GM18909 (cell line): ENCODE data around the gene EPB41L2.

ENCODE experiments used
- ATAC-seq: cut with Tn5 transposase; IDR thresholded peaks from one replicate; pipeline ENCODE4 v1.9.1; 2021; ENCODE audit warnings: mild to moderate bottlenecking; ENCODE audit not compliant: unreplicated experiment, poor library complexity

Gene EPB41L2

DNA sequence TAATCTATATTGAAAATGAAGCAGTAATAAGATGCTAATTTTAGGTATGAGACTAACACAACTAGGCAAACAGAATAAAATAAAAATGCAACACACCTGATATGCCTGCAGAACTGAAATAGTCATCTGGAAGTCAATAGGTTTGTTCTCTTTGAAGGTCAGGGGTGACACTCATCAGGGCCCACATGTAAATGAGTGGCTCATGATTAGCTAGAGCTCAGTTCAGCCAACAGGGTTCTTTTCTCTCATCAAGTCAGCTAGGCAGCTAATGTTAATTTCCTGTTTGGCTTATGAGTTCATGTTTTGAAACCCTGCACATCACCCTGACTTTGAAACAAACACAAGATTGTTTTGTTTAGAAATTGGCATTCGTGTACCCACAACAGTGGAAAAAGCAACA lies 212.0 kb downstream of the EPB41L2 start:
- ATAC-seq, result no peak

DNA sequence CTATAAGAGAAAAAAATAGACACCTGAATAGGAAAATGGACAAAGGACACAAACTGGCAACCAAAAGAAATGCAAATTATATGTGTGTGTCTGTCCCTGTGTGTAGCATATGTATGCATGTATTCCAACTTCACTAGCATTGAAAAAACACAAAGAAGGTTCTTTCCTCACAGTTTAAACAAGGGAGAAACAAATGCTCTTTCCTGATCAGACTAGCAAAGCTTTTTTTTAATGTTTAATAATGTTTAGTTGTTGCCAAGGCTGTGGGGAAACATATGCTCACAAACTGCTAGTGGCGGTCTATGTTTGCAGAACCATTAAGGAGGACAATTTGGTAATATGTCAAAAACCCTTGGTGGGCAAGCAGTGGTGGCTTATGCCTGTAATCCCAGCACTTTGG lies 213.5 kb downstream of the EPB41L2 start:
- ATAC-seq, result no peak

DNA sequence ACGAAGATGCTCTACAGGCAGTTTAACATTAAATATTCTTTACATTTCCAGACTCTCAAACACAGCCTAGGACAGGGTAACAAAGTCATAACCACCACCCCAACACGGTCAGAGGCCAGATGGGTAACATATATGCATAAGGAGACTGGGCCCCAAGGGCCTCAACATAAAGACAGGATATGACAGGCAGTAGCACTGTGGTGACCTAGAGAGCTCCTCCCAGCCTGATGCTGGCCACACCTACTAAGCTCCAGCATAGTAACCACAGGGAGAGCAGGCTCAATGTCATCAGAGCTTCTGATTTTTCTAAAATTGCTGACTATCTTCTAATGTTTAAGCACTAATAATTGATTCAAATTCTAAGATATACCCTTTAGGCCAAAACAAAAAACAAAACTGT lies 214.1 kb downstream of the EPB41L2 start:
- ATAC-seq, result peak; percentile 90

DNA sequence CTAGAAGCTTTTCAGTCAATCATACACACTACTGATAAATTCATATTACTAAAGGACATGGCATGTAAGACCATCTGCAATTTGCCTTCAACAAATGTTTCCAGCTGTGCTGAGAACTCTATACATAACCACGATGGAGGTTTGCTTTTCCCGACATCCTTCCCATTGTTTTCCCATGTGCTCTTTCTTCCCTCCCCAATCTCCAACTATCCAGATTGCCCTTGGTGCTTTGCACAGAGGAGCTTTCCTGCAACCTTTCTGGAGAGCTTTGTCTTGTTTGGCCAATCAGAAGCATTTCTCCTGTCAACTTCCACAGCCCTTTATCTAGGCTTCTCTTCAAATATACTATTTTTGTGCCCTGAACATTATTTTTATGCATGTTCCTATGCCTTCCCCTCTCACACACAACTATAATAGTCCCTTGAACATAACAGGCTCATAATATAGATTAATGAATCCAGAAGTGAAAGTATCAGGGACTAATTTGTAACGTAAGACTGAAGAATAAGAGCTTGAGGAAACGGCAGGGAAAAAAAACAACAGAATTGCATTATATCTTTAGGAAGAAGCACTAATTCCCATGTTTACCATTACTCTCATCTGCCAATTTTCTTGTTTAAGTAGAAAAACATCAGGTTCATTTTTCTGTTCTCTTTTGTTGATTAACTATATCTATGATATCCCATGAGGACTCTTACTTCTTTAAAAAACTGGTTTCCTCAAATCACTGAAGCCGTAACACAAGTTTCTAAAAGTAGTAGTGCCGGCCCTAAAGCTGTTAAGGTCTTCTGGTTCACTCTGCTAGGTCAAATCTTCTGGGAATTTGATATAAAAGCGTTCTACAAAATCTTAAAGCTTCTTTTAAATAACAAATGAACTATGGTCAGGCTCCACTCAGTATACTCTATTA lies 215.8 kb downstream of the EPB41L2 start:
- no peak for ATAC-seq

DNA sequence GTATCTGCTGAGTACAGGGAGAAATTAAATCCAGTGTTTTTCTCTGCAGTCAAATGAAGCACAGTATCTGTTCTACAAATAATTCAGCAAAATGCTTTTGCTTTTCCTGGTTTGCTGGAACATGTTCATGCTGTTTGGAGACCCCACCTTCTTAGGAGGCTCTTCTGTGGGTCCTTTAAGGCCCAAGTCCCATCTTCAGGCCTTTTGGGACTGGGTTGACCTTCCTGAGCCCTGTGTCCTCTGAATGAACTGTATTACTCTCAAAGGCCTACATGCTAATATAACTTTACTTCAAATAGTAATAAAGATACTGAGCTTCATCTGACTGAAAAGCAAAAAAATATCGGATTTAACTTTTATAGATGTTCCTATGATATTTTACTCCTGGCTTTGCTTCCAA lies 216.5 kb downstream of the EPB41L2 start:
- ATAC-seq, result no peak

DNA sequence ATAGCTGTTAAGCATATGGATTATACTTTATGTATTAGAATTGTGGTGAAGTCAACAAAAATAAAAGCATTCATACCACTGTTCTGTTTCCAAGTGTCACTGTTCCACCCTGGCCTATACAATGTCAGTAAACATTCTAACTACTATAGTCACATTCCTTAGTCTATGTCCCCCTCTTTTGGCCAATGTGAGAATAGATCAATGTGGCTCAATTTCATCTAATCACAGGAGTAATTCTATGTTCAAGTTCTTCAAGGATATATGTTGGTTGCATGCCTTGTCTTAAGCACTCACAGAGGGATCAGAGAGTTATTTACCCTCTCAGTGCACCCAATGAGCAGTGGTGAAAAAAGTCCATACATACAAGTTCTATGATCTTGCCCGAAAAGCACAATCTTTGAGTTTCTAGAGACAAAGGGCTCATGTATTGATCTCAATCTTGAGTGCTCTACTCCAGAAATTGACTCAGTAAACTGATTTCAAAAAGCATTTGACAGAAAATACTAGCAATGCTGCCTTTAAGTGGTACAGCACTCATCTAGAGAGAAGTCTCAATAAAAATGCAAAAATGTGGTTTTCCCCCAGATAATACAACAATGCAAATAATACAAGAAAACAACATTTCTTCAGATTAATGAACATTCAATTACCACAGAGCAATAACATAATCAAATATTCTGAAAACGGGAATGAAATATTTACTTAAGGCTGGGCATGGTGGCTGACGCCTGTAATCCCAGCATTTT lies 219.3 kb downstream of the EPB41L2 start:
- peak; percentile 84 for ATAC-seq

DNA sequence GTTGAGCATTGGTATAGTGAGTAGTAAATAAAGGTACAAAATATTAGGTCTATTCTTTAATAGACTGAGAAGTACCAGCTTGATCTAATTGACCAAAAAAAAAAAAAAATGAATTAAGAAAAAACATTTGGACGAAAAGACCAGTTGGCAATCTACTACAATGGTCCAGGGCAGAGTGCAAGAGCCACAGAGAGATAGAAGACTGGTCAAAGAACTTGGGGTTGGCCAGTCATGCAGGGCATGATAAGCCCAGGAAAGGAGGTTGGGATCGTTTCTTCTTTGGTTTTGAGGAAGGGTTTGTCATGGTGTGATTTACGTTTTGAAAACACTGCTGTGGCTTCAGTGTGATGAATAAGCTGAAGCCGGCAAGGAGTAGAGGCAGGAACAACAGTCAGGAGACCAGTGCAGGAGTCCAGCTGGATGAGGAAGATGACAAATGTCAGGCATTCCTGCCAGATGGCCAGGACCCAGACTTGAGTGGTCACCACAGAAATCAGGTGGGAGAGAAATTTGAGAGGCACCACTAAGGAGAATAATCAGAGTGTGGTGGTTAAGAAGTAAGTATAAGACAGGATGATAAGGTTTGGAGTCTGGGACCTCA lies 221.8 kb downstream of the EPB41L2 start:
- no peak for ATAC-seq

DNA sequence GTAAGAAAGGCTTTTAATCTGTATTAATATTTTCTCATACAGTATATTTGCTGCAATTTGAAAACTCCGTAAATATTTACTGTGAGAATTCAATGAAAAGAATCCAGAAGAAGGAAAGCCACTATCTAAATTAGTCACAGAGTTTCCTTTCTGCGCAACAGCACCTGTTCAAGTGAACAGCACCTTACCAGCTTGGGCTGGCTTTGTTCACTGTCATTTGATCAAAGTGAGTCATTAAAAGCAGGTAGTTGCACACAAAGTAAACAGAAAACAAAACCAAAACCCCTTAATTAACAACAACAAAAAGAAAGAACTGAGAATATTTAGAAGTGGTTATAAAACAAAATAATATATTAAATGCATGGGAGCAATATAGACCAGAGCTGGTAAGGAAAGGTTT lies 223.0 kb downstream of the EPB41L2 start:
- no peak for ATAC-seq

DNA sequence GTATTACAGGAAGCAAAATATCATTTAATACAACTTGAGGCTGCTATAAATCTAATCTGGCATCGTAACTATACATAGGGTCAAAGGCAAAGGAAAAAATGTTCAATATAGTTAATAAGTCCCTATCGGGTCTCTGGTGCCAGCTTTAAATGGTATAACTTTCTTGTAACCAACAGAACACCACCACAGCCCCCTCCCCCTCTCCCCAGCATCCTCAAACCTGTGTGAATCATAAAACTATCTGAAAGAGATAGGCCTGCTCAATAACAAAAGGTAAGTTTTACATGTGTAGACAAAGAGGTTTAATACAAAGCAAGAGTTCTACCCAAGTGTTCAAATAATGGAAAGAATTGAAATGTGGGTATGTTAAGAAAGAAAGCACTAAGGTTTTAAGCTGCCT lies 223.7 kb downstream of the EPB41L2 start:
- no peak for ATAC-seq

DNA sequence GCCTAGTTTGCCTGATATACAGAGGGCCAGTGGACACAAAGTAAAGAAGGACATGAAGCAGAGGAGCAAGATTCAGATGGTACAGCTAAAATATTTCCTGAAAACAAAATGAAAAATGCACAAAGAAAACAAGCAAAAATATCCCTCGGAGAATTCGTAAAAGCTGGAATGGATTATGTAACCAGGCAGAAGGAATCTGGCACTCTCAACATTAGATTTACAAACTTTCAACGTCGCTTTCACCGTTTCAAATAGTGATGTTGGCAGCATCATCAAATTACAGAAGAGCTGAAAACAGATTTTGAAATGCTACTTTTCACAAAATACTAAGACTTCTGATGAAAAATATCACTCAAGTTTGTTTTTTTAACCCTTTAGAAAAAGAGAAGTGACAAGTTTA lies 224.1 kb downstream of the EPB41L2 start:
- no peak for ATAC-seq

DNA sequence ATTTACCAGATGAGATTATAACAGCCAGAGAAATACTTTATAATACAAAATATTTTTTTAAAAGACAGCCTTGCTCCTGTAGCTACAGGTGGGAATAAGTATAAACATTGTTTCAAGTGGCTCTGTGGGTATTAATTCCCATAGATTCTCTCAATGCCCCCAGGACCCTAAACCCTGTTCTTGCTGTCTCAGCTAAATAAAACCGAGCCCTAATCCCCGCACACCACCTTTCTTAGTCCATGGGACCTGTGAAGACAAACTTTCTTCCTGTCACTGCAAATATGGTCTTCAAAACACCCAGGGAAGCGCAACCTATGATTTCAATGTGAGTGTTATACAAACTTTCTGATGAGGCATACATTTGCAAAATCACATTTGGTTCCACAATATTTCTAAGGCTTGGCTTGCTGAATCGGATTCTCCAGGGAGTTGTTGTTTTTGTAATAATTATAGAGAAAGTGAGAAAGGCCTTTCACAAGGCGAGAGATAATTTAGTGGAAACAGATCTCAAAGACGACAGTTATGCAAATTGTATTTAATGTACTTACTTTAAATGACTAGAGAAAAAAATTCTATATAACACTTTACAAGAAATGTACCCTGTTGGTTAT lies 224.7 kb downstream of the EPB41L2 start:
- no peak for ATAC-seq

DNA sequence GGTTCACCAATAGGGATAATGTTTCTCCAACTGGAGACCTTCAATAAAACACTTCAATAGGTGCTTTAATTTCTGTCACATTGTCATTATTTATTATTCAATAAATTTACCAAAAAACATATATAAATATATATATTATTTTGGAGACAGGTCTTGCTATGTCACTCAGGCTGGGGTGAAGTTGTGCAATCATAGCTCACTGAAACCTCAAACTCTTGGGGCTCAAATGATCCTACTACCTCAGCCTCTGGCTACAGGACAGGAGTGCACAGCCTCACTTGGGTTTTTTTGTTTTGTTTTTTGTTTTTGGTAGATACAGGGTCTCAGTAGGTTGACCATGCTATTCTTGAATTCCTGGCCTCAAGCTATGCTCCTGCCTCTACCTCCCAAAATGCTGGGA lies 226.0 kb downstream of the EPB41L2 start:
- ATAC-seq, result no peak

DNA sequence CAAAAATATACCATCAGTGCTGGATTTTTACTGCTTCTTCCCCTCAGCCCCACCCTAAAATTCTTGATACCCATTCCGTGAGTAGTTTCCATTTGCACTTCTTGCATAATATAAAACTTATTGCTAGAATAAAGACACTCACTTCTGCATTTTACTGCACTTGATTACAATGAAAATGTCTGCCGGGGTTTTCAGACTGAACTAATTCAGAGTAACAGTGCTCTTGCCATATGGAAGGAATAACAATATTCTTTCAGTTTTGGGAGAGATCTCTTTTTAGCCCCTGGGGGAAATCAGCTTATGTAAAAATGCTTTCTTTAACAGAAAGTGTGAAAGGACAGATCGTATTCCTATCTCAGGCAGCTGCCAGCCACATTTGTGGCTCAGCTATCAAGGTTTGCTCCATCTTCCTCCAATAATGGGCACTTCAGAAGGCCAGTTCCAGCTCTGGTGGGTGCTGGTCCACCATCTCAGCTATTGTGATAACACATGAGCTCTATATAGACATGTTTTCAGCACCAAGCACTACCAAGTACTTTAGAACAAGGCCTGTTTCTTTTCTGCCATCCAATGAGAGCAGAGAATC lies 226.9 kb downstream of the EPB41L2 start:
- no peak for ATAC-seq

DNA sequence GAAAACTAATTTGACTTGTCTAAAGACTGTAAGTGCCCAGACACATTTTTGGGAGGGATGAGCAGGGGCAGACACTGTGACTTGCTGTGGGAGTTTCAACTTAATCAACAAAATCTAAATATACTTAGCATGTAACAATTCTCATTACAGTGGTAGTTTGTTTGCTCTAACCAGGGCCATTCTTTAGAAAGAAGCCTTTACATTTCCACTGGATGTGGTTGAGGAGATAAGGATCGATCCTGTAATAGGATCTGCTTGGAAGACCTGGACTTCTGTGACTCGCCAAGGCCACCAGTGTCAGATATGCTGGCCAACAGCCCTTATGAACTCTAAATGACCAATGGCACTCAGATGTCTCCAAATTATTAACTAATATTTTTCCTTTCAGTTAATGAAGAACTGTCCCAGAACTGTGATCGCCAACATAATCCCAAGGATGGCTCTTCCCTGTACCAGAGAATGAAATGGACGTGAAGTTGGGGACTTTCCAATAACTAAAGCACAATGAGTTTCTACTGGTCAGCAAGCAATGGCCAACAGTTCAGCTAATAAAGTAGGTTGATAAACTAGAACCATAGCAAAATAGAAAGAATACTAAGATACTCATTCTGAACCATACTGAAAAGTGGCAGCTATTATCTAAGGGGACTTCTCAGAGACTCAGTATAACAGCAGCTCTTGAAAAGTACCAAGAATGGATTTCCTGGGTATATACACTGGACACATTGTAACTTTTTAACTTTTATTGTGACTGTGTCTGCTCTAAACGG lies 228.4 kb downstream of the EPB41L2 start:
- no peak for ATAC-seq

DNA sequence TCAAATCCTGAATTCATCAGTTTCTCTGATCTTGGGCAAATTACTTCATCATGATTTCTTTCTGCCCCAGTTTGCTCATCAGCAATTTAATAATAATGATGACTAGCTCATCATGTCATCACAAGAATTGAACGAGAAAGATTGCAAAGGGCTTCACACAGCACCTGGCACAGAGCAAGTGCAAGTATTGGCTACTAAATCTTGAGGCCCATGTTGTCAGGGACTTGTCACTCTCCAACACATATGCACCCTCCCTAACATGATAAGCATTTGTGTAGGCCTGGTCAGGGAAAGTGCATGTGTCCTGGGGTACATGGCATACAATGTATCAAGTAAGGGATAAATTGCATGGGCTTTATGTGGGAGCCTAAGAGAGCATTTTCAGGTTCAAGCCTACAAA lies 229.5 kb downstream of the EPB41L2 start:
- ATAC-seq, result no peak

DNA sequence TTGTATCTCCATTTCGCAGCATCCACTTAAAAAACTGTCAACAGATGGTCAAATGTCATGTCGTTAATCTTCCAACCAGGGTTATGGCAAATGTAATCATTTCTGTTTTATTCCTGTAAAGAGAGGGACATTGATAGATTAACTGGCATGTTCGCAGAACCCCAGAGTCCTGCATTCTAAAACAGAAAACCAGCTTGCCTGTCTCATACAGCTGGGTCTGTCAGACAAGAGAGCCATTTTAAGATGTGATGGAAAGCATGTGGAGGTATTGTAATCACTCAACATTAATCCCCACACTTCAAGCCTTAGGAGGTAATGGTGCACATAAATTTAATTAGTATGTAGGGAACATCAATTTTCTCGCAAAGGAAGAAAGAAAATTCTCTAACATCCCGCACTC lies 231.4 kb downstream of the EPB41L2 start:
- no peak for ATAC-seq

DNA sequence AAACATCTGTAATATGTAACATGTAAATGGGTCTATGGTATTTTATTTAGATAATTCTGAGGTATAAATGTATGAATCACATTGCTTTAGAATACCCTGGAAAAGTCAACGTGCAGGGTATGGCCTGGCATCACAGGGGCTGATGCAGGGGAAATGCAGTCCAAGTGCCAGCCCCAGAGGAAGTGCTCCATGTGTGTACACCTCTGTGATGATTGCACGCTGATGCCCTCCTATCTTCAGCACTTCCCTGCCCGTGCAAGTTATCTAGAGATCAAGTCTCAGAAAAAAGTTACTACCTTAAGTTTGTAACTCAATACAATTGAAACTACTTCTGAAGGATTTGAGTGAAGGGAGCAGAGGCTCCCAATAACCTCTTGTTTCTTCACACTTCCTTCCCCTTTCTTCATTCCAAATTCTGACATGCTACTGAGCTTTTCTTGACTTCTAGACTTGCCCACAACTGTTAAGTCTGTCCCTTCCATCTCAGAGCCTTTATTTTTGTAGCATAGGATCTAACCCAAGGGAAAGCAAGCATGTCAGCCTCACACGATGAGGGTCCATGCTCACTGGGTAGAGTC lies 233.6 kb downstream of the EPB41L2 start:
- no peak for ATAC-seq

DNA sequence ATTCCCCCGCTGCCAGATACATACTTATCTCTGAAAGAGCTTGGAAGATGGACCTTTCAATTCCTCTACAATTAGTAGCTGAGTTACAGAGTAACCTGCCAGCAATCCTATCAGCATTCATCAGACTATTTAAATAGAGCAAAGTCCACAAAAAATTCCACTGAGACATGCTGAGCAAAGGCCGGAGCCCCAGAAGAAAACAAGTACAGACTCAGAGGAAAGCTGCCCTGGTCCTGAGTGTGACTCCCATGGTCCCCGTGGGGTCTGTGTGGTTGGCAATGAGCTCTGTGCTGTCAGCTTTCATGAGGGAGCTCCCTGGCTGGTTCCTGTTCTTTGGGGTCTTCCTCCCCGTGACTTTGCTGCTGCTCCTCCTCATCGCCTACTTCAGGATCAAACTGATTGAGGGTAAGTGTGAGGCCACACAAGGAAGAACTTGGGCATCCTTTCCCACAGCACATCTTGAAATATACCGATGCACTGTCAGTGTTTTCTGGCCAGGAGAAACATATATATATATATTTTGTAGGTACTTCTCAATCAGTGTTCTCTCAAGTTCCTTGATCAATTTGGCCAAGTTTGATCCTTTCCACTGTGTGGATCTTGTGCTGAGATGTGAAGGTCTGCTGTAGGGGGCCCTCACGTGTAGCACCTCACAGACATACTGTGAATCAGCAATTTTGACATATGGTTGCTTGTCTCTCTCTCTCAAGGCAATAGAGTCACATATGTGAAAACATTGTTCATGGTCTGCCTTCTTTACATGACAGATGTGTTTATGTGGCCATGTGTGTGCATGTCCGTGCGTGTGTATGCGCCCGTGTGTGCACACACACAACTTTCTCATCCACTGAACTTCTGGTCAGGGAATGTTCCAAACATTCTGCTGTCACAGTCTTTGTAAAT lies 235.5 kb downstream of the EPB41L2 start, which contains the start of gene SMLR1:
Gene SMLR1 (plus strand): TSS at position 160 of the 903 bp plus-strand sequence. CDS start 8 bp downstream, at position 168.
- no peak for ATAC-seq
